ENCODE measurements around the gene CAPZB. TPM values are rescaled to one million over a fixed set of nuclear protein-coding genes. Genes with fewer than 3 reads are reported as not detected.

The CAPZB gene
- total RNA-seq, 1 experiment from 2014 or later = 141 TPM

- no peak for DNase-seq (ENCODE audit: low read depth)
Measured at GRCh38 chr1:19368964-19369363, 116.4 kb downstream of the CAPZB start.

- DNase-seq (ENCODE audit: low read depth) = no peak
Measured at GRCh38 chr1:19368050-19368449, 117.3 kb downstream of the CAPZB start.

GRCh38 chr1:19367584-19368041 lies 117.7 kb downstream of the CAPZB start:
- DNase-seq (ENCODE audit: low read depth) = no peak

- no peak for DNase-seq (ENCODE audit: low read depth)
Measured at GRCh38 chr1:19366599-19367536, 118.5 kb downstream of the CAPZB start.

- no peak for DNase-seq (ENCODE audit: low read depth)
Measured at GRCh38 chr1:19365721-19366120, 119.6 kb downstream of the CAPZB start.

- DNase-seq (ENCODE audit: low read depth) = no peak
Measured at GRCh38 chr1:19363536-19364152, 121.7 kb downstream of the CAPZB start.

- no peak for DNase-seq (ENCODE audit: low read depth)
Measured at GRCh38 chr1:19361611-19362147, 123.7 kb downstream of the CAPZB start.

GRCh38 chr1:19360843-19361610 lies 124.3 kb downstream of the CAPZB start:
- no peak for DNase-seq (ENCODE audit: low read depth)

- DNase-seq (ENCODE audit: low read depth) = no peak
Measured at GRCh38 chr1:19360432-19360831, 124.9 kb downstream of the CAPZB start.

GRCh38 chr1:19360016-19360415 lies 125.3 kb downstream of the CAPZB start:
- DNase-seq (ENCODE audit: low read depth) = no peak

GRCh38 chr1:19359357-19359756 lies 126.0 kb downstream of the CAPZB start:
- no peak for DNase-seq (ENCODE audit: low read depth)

GRCh38 chr1:19358710-19359109 lies 126.6 kb downstream of the CAPZB start:
- no peak for DNase-seq (ENCODE audit: low read depth)

GRCh38 chr1:19357299-19357986 lies 127.9 kb downstream of the CAPZB start:
- DNase-seq (ENCODE audit: low read depth) = no peak

- no peak for DNase-seq (ENCODE audit: low read depth)
Measured at GRCh38 chr1:19356266-19356665, 129.1 kb downstream of the CAPZB start.

GRCh38 chr1:19354531-19354981 lies 130.8 kb downstream of the CAPZB start:
- DNase-seq (ENCODE audit: low read depth) = no peak

GRCh38 chr1:19353596-19353995 lies 131.7 kb downstream of the CAPZB start:
- no peak for DNase-seq (ENCODE audit: low read depth)

- no peak for DNase-seq (ENCODE audit: low read depth)
Measured at GRCh38 chr1:19352839-19353238, 132.5 kb downstream of the CAPZB start.

GRCh38 chr1:19351873-19352272 lies 133.5 kb downstream of the CAPZB start:
- DNase-seq (ENCODE audit: low read depth) = no peak

GRCh38 chr1:19350566-19350965 lies 134.8 kb downstream of the CAPZB start:
- DNase-seq (ENCODE audit: low read depth) = no peak

GRCh38 chr1:19349999-19350398 lies 135.3 kb downstream of the CAPZB start:
- DNase-seq (ENCODE audit: low read depth) = no peak

All from Daoy (cell line).